ENCODE data around the gene LRRC40.
"Not testable (repeated sequence)": the region's sequence is repeated elsewhere in the genome, so short reads cannot be mapped to it uniquely, and the experiment has no call there.

The LRRC40 gene

DNA sequence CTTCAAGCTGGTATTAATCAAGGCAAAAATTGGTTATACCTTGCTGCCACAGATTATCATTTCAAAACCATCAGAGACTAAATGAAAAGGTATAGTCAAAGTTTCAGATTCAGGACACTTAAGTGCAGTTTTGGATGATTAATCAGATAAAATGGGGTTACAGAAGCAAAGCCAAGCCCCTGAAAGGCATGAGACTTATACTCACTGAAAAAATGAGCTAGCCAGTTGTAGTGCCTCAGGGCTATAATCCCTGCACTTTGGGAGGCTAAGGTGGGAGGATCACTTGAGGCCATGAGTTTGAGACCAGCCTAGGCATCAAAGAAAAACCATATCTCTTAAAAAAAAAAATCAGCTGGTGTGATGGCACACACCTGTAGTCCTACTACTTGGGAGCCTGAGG, 15.2 kb downstream of the LRRC40 start:
- TF ChIP-seq, protein P1, sequence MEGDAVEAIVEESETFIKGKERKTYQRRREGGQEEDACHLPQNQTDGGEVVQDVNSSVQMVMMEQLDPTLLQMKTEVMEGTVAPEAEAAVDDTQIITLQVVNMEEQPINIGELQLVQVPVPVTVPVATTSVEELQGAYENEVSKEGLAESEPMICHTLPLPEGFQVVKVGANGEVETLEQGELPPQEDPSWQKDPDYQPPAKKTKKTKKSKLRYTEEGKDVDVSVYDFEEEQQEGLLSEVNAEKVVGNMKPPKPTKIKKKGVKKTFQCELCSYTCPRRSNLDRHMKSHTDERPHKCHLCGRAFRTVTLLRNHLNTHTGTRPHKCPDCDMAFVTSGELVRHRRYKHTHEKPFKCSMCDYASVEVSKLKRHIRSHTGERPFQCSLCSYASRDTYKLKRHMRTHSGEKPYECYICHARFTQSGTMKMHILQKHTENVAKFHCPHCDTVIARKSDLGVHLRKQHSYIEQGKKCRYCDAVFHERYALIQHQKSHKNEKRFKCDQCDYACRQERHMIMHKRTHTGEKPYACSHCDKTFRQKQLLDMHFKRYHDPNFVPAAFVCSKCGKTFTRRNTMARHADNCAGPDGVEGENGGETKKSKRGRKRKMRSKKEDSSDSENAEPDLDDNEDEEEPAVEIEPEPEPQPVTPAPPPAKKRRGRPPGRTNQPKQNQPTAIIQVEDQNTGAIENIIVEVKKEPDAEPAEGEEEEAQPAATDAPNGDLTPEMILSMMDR (IDR thresholded peaks at IDR 0.05; ENCODE audit: low read depth, low read length, missing control alignments) = no peak
- DNase-seq (ENCODE audit: extremely low read depth, low read depth) = no peak
- H3K4me3 ChIP-seq (replicated peaks; ENCODE audit: low read depth, low read length) = no peak overlapping the region

GRCh38 chr1:70188522-70188921, 16.9 kb downstream of the LRRC40 start:
- TF ChIP-seq, protein P1 (IDR thresholded peaks at IDR 0.05; ENCODE audit: low read depth, low read length, missing control alignments) = no peak
- DNase-seq (ENCODE audit: extremely low read depth, low read depth) = no peak
- no peak overlapping the region for H3K4me3 ChIP-seq (replicated peaks; ENCODE audit: low read depth, low read length)

DNA sequence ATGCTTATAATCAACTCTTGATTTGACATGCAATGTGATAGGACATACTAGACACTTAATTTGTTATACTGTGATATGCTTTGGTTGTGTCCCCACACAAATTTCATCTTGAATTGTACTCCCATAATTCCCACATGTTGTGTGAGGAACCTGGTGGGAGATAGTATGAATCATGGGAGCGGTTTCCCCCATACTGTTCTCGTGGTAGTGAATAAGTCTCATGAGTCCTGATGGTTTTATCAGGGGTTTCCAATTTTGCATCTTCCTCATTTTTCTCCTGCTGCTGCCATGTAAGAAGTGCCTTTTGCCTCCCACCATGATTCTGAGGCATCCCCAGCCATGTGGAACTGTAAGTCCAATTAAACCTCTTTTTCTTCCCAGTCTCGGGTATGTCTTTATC, 20.2 kb downstream of the LRRC40 start:
- H3K4me3 ChIP-seq (replicated peaks; ENCODE audit: low read depth, low read length); DNase-seq (ENCODE audit: extremely low read depth, low read depth): not testable (repeated sequence)

DNA sequence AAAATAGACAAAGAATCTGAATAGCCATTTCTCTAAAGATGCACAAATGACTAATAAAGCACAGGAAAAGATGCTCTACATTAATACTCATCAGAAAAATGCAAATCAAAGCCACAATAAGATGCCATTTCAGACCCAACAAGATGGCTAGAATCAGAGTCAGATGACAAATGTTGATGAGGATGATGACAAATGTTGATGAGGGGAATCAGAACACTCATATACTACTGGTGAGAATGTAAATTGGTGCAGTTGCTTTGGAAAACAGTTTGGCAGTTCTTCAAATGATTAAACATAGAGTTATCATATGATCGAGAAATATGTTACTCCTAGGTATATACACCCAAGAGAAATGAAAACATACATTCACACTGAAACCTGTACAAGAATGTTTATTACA, 33.9 kb downstream of the LRRC40 start:
- H3K4me3 ChIP-seq (replicated peaks; ENCODE audit: low read depth, low read length) = no peak overlapping the region
- no peak for DNase-seq (ENCODE audit: extremely low read depth, low read depth)
- TF ChIP-seq, protein P1 (IDR thresholded peaks at IDR 0.05; ENCODE audit: low read depth, low read length, missing control alignments) = no peak

GRCh38 chr1:70169018-70169839, 36.1 kb downstream of the LRRC40 start:
- H3K4me3 ChIP-seq (replicated peaks; ENCODE audit: low read depth, low read length) = no peak overlapping the region
- TF ChIP-seq, protein P1 (IDR thresholded peaks at IDR 0.05; ENCODE audit: low read depth, low read length, missing control alignments) = no peak
- no peak for DNase-seq (ENCODE audit: extremely low read depth, low read depth)

GRCh38 chr1:70168283-70168682, 37.1 kb downstream of the LRRC40 start:
- DNase-seq (ENCODE audit: extremely low read depth, low read depth) = no peak
- TF ChIP-seq, protein P1 (IDR thresholded peaks at IDR 0.05; ENCODE audit: low read depth, low read length, missing control alignments) = no peak
- no peak overlapping the region for H3K4me3 ChIP-seq (replicated peaks; ENCODE audit: low read depth, low read length)

GRCh38 chr1:70164350-70164749, 41.0 kb downstream of the LRRC40 start:
- TF ChIP-seq, protein P1 (IDR thresholded peaks at IDR 0.05; ENCODE audit: low read depth, low read length, missing control alignments) = no peak
- no peak for DNase-seq (ENCODE audit: extremely low read depth, low read depth)
- no peak overlapping the region for H3K4me3 ChIP-seq (replicated peaks; ENCODE audit: low read depth, low read length)
